ENCODE results near the gene KDM7A.
"Not testable (repeated sequence)": the region's sequence is repeated elsewhere in the genome, so short reads cannot be mapped to it uniquely, and the experiment has no call there.

Gene KDM7A

DNA sequence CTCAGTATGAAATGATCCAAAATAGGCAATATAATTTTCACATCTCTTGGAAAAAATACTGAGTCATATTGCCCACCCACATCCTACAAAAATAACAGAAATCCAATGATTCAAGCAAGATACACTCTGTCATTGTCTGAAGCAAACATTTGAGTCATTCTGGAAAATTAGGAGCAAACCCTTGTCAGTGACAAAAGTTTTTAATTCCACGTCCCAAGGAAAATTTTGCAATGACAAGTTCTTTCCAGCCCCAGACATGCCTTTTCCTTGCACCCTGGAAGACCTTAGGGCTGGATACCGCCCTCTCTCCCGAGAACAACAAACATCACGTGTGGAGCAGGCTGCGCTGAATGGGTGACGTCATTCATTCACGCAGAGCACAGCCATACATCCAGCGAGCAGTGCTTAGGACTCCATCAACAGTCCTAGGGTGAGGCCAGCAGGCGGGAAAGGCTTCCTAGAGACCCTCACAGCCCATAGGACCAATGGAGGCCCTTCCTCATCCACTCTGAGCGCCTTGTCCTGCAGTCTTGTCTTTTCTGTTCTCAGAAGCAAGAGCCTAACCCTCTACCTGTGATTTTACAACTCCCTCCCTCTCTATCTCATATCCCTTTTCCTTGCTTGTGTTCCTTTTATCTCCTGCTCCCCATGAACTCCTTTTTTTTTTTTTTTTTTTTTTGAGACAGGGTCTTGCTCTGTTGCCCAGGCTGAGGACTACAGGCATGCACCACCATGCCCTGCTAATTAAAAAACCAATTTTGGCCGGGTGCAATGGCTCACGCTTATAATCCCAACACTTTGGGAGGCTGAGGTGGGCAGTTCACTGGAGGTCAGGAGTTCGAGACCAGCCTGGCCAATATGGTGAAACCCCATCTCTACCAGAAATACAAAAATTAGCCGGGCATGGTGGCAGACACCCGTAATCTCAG, 23.5 kb upstream of the KDM7A start:
- DNase-seq (ENCODE audit: low read depth in 2 of 2), result no peak

DNA sequence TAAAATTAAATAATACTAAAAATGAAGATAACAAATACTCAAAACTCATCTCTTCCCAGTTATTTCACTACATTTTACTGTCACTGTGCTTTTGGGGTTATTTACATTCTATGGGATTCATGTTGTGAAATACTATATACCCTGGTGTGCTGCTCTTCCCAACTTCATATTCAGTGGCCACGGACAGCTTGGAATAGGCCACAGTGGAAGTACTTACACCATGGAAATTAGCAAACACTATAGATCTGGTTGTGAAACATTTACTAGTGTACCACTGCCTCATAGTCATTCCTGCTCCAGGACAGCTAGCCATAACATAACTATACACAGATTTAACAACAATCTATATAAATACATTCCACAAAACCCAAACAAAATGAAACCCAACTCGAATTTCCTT, 21.2 kb upstream of the KDM7A start:
- no peak for DNase-seq (ENCODE audit: low read depth in 2 of 2)

DNA sequence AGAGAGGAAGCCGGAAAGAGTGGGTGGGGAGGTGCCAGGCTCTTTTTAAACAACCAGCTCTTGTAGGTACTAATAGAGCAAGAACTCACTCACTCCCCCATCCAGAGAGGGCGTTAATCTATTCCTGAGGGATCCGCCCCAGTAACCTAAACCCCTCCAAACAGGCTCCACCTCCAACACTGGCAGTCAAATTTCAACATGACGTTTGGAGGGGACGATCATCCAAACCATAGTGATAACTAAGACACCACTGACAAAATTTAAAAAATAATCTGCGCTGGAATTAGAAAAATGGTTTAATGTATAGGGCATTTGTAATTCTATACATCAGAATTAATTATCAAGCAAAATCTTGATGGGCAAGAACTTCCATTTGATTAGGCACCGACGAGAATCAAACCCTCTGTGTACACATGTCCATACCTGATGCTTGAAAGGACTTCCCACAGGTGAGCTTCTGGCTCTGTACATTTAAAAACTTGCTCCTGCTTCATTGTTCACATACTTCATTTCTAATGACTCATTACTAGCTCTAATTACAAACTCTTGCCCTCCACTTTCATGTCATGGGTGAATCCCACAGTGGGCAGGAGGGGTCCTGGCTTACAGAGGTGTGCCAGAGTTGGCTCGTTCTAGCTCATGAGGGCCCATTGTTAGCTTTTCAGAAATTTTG, 20.6 kb upstream of the KDM7A start:
- no peak for DNase-seq (ENCODE audit: low read depth in 2 of 2)

DNA sequence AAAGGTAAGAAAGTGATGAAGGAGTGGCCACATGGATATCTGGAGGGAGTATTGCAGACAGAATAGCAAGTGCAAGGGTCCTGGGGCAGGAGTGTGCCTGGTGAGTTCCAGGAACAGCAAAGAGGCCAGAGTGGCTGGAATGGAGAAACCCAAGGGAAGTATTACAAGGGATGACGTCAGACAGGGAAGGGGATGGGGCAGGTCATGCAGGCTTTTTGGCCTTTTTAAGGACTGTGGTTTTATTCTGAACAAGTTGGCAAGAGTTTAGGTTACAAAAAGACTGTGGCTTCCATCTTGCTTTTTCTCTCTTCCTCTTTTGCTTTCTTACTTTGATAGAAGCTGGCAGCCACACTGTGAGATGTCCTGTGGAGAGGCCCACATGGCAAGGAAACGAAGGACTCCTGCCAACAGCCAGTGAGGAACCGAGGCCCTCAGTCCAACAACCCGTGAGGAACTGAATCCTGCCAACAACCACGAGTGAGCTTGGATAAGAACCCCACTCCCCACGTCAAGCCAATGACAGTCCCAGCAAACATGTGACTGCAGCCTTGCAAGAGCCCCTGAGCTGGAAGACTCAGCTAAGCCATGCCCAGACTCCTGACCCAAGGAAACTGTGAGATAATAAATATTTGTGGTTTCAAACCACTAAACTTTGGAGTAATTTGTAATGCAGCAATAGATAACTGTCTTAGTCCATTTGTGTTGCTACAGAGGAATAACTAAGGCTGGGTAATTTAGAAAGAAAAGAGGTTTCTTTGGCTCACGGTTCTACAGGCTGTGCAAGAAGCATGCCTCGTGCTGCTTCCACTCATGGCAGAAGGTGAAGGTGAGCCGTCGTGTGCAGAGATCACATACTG, 19.8 kb upstream of the KDM7A start:
- DNase-seq (ENCODE audit: low read depth in 2 of 2), result no peak

DNA sequence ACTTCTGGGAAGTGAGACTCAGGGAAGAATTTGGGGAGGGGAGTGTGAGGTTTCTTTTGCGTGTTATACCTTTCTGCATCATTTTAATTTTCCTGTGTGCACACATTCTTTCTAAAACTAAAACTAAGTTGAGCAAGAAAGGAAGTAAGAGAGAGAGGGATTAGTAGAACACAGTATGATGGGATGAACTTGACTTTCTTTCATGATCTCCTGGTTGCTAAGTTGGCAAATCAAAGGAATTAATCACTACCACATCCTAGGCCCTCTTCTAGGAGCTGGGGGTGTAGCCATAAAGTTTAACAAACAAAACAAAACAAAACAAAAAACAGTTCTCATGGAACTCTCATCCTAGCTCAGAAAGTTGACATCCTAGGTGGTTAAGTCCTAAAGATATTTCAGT, 19.1 kb upstream of the KDM7A start:
- no peak for DNase-seq (ENCODE audit: low read depth in 2 of 2)

DNA sequence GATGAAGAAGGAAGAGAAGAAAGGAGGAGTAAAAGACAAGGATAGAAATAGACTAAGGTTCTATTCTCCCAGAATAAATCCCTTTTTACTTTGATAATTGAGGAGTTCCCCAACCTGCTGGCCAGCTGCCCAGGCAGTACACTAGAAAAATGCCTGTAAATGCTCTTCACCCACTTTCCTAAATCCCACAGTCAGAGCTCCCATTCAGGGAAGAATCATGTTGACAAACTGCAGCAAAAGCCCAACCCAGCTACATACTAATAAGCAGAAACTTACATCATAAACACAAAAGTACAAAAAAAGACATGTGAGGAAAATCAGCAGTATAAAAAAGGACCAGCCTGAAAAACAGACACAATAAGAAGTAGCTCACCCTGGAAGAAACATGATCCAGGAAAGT, 15.8 kb upstream of the KDM7A start:
- no peak for DNase-seq (ENCODE audit: low read depth in 2 of 2)

DNA sequence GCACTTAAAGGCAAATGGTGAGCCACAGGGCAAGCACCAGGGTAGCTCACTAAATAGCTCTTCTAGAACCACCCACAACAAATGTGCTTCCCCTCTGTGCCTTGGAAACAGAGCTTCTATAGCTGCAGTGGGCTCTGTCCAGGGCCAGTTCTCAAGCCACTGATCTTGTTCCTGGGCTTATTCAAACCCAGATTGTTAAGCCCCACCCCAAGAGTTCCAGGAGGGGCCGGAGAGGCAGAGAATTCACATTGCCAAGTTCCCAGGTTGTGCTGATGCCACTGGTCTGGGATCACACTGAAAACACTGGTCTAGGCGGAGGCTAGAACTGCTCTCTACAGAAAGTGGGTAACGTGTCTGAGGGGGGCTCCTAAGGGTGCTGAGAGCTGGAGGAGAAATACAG, 15.4 kb upstream of the KDM7A start:
- no peak for DNase-seq (ENCODE audit: low read depth in 2 of 2)

DNA sequence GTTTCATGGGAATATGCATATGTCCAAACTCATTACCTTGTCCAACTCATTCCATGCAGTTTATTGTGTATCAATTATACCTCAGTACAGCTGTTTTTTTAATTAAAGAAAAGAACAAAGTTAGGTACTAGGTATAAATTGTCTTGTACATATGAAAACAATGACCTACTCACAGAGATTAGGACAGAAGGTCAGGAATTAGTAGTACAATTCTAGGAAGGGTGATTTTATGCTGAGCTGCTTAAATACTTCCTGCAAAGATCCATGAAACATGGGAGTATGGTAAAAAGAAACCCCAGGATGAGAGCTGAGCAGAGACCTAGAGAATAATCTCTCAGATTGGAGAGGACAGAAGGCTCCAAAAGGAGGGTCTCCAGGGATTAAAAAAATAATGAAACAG, 13.8 kb upstream of the KDM7A start:
- DNase-seq (ENCODE audit: low read depth in 2 of 2), result no peak

DNA sequence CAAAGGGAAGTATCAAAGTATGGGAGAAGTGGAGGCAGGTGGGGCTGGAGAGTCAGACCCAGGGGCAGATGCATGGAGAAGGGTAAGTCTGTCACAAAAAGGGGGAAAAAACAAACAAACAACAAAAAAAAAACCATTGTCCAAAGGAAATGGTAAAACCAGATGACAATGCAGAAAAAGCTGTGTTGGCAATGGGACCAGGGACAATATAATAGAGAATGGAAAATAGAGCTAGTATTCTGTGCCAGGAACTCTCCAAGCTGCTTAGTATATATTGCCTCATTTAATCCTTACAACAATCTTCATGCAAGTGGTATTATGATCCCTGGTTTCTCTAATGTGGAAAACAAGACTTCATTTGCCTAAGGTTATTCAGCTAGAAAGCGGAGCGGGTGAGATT, 13.1 kb upstream of the KDM7A start:
- DNase-seq (ENCODE audit: low read depth in 2 of 2), result no peak

DNA sequence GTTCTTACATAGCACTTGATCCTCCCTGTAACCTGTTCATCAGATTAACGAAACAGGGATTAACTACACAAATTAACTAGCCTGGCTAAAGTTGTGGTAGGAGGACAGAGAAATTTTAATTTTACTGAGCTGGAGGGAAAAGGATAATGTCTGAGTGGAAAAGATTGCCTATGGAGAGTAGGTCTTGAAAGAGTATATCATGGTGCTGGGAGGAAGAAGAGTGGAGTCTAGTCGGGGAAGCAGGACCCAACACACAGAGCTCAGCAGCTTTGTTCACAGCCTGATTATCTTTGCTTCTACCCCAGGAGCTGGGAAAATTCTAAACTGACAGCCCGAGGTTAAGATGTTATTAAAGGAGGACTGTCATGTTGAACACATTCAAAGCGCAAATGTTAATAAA, 6.1 kb upstream of the KDM7A start:
- no peak for DNase-seq (ENCODE audit: low read depth in 2 of 2)

DNA sequence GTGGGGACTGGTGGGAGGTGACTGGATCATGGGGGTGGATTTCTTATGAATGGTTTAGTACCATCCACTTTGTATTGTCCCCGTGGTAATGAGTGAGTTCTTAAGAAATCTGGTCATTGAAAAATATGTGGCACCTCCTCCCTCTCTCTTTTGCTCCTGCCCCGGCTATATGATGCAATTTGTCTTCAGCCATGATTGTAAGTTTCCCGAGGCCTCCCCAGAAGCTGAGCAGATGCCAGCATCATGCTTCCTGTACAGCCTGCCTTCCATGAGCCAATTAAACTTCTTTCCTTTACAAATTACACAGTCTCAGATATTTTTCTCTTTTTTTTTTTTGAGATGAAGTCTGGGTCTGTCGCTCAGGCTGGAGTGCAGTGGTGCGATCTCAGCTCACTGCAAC, 2.6 kb upstream of the KDM7A start:
- DNase-seq (ENCODE audit: low read depth in 2 of 2), result no peak

DNA sequence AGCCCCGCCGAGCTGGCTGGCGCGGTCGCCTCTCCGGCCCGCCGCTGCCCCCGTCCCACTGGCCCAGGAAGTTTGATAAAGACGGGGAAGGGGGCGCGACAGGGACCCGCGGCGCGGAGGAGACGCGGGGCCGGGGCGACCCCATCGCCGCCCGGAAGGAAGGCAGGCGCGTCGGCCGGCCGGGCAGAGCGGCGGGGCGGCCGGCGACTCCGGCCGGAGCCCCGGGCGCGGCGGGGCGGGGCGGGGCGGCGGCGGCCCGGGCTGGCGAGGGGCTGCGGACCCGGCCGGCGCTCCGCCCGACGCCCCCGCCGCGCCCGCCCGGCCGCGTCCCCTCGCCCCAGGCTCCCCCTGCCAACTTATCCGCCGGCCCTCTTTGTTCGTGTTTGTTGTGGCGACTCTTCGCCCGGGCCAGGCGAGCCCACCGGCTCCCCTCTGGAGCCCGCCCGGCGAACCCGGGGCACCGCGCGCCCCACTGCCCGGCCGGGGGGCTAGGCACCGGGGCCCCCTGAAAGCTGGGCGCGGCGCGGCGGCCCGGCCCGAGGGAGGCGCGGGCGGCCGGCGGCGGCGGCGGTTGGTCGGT, 571 bp downstream of the KDM7A start:
- no peak for DNase-seq (ENCODE audit: low read depth in 2 of 2)

DNA sequence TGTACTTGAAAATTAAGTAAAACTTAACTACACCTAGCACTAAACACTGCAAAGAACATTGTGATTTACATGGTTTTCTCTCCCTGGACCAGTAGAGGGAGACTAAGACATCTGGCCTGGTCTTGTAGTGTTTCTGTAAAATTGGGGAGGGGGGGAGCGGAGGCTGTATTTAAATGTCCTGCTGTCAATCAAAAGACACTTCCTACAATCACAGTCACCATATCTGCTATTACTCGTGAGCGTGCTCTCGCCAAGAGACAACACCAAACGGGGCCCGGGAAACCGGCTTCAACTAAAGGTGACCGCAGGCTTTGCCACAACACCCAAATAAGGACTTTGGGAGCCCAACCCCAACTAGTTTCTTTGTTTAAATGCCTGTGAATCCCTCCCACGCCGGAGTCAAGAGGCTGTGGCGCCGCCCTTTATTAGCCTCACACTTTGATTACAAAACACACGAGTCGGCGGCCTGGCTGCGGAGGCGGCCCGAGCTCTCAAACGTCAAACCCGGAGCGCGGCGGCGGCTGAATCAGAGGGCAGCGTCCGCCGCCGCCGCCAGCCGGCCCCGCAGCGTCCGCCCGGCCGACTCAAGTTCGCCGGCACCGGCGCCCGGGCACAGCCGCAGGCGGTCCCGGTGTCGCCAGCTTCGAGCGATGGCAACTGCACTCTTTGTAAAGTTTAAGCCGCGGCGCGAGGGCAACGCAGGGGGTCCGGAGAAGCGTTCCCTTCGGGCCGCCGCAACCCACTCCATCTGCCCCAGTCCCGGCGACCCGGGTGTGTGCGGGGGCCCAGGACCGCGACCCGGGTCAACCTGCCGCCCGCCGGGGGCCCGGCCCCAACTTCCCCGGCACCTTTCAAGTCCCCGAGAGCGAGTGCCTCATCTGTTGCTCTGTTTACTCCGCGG, 1.3 kb downstream of the KDM7A start:
- DNase-seq (ENCODE audit: low read depth in 2 of 2), result peak; percentile 78 to 85

DNA sequence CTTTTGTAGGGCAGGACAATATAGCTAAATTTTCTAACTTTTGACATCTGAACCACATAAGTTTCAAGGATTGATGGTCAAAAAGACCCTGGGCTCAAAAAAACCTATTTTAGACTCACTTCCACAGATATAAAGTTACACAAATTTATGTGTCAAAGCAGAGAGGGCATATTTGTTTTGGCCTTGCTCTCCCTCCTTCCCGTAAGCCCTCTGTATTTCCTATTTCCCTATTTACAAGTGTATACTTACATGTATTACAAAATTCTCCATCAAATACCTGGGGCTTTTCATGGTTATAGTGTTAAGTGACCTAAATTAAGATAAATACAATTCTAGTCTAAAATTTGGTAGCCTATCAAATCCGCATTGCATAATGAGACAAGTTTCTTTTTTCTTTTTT, 2.6 kb downstream of the KDM7A start:
- no peak for DNase-seq (ENCODE audit: low read depth in 2 of 2)

DNA sequence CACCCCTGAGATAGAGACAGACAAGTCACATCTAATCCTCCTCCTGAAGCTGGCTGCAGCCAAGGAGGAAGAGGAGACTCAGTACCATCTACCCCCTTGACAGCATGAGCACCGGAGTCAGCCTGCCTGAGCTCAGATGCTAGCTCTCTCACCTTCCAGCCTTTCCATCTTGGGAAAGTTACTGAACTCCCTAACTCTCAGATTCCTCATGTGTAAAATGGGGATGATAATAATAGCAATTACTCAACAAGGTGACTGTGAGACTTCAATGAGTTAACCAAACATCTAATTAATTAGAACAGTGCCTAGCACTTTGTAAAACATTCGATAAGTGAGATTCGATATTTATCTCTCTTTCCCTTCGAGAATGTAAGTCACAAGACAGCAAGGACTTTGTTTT, 6.4 kb downstream of the KDM7A start:
- DNase-seq (ENCODE audit: low read depth in 2 of 2), result no peak

DNA sequence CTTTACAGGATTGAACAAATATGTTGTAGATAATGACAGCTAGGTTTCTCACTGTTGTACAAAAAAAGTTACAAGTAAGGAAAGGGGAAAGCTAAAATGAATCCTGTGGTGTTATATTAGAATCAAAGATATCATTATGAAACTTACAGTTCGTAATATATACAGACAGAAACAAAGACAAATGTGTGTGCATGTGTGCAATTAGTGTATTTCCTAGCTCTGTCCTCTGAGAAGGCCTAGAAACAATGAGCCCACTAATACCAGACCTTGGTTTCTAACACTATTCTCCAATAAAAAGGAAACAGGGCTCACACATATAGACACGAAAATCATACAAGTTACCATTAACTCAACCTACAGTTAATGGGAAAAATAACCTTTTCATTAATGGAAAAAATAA, 8.0 kb downstream of the KDM7A start:
- no peak for DNase-seq (ENCODE audit: low read depth in 2 of 2)

DNA sequence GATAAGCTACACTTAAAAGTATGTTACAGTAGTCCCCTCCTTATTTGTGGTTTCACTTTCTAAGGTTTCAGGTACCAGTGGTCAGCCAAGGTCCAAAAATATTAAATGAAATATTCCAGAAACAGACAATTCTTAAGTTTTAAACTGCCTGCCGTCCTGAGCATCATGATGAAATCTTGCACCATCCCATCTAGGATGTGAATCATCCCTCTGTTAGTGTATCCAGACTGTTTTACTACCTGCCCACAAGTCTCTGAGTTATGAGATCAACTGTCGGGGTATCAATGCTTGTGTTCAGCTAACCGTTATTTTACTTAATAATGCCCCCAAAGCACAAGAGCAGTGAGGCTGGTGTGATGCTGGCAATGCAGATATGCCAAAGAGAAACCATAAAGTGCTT, 11.4 kb downstream of the KDM7A start:
- no peak for DNase-seq (ENCODE audit: low read depth in 2 of 2)

DNA sequence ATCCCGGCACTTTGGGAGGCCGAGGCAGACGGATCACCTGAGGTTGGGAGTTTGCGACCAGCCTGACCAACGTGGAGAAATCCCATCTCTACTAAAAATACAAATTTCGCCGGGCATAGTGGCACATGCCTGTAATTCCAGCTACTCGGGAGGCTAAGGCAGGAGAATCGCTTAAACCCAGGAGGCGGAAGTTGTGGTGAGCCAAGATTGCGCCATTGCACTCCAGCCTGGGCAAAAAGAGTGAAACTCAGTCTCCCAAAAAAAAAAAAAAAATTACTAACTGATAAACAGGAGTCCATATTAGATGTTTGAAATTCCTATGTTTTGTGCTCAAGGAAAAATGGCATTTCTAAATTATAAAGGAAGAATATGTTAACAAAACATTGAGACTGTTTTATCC, 14.7 kb downstream of the KDM7A start:
- DNase-seq (ENCODE audit: low read depth in 2 of 2), result not testable (repeated sequence)

DNA sequence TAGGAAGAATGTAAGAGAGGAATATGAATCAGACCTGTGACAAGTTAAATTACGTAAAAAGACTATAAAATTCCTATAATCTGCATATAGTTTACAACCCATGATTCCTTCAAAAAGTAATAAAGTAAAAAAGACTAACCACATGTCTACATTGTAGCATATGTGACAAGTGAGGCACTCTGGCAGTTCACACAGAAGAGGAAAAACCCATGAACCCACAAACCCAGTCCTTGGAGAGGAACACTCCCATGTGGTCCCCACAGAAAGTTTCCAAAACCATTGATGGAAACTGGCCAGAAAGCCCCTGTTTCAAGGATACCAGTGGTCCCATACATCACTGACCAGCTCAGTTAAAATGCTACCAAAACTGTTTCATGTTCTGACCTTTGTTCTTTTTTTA, 15.7 kb downstream of the KDM7A start:
- no peak for DNase-seq (ENCODE audit: low read depth in 2 of 2)

DNA sequence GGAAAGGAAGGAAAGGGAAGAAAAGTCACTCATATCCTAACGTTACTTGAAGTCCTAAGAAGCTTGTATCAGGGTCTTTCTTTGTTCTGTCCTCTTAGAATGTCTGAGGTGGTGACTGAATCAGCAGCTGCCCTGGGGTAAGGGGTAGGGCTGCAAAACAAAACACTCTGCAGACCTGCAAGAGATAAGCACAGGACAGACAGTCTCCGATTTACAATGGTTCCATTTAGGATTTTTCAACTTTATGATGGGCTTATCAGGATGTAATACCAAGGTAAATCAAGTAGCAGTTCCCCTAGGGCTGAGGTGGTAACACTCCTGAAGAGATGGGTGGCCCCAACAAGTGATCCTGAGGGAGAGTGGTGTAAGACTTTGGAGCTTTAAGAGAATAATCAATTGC, 16.5 kb downstream of the KDM7A start:
- DNase-seq (ENCODE audit: low read depth in 2 of 2), result no peak

DNA sequence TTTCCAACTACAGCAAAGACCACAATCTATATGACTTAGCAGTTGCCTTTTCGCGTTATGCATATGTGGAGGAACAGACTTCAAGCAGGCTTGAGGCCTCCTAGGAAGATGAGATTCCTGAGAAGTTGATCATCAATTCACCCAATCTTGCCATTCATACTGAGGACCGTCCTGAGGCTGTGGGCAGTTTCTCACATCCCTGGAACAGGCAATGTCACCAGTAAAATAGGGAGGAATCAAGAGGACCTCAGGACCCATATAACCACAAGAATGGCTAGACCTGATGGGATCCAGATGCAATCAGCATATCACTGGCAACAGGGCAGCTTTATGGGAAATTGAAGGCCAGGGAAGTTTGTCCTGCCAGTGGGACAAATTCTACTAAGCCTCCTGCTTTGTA, 17.3 kb downstream of the KDM7A start:
- no peak for DNase-seq (ENCODE audit: low read depth in 2 of 2)
